Kidney epithelial cell (primary cell): Measurements from ENCODE around the gene PRIMA1. TPM values are rescaled to one million over a fixed set of nuclear protein-coding genes. Genes with fewer than 3 reads are reported as not detected.

Source experiments
- DNase-seq: peaks from one replicate; pipeline ENCODE4 v3.0.0-alpha.2; 2010; ENCODE audit warnings: low read depth
- H3K27me3 ChIP-seq: 2 replicates; pipeline ENCODE4 v1.6.0; 2011; ENCODE audit warnings: low read length; ENCODE audit not compliant: control insufficient read depth, insufficient read depth
- H3K36me3 ChIP-seq: 2 replicates; pipeline ENCODE4 v1.5.1; 2011; ENCODE audit warnings: low read length; ENCODE audit not compliant: control insufficient read depth, insufficient read depth
- H3K4me3 ChIP-seq: 2 replicates; pipeline ENCODE4 v1.5.1; 2011; ENCODE audit warnings: low read depth, mild to moderate bottlenecking, control low read depth, low read length
- total RNA-seq: library from RNA; depleted of rRNA; stranded (reverse); fragments of >200 nt; gene quantifications from 2 replicates; pipeline ENCODE4 v1.2.3, GENCODE V29; 2015
- TF ChIP-seq, protein P1 (sequence below): IDR thresholded peaks from 2 replicates; pipeline ENCODE4 v1.5.1; 2011; ENCODE audit warnings: mild to moderate bottlenecking, moderate library complexity, low read length, control low read depth, inconsistent platforms; ENCODE audit not compliant: insufficient read depth, poor library complexity, severe bottlenecking

Gene PRIMA1
- total RNA-seq, 1 donor from 2014 or later = not detected

- H3K27me3 ChIP-seq = peaks cover 2% of the 10 kb centered on the region
- no peak overlapping the region for H3K4me3 ChIP-seq
- DNase-seq = no peak
- TF ChIP-seq, protein P1, sequence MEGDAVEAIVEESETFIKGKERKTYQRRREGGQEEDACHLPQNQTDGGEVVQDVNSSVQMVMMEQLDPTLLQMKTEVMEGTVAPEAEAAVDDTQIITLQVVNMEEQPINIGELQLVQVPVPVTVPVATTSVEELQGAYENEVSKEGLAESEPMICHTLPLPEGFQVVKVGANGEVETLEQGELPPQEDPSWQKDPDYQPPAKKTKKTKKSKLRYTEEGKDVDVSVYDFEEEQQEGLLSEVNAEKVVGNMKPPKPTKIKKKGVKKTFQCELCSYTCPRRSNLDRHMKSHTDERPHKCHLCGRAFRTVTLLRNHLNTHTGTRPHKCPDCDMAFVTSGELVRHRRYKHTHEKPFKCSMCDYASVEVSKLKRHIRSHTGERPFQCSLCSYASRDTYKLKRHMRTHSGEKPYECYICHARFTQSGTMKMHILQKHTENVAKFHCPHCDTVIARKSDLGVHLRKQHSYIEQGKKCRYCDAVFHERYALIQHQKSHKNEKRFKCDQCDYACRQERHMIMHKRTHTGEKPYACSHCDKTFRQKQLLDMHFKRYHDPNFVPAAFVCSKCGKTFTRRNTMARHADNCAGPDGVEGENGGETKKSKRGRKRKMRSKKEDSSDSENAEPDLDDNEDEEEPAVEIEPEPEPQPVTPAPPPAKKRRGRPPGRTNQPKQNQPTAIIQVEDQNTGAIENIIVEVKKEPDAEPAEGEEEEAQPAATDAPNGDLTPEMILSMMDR = no peak
- no peaks in the 10 kb centered on the region for H3K36me3 ChIP-seq
Measured at GRCh38 chr14:93737634-93738033, 50.7 kb downstream of the PRIMA1 start.

DNA sequence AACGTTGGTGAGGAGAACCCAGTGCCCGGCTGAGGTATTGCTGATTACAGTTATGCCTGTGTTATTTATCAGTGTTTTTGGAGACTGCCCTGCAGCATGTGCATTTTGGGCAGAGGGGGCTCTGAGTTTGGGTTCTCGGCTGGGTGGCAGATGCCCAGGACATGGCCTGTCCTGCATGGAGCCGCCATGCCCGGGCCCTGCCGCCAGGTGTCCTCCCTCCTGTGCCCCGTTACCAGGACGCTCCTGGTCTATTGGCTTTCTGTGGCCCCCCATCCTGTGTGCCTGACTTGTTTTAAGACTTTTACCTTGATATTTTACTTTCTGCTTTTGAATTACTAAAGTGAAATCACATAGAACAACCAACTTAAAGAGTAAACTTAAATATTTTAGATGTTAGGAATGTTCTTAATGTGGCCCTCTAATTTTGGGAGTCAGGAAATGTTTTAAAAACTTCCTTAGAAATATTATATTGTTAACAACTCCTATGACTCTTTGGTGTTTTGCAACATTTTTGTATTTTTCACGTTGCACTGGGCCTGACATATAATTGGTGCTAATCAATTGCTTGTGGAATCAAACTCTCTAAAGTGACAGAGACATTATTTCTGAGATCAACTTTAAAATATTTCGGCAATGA lies 51.8 kb downstream of the PRIMA1 start:
- no peak for DNase-seq
- Histone ChIP-seq H3K4me3 (no peak overlapping the region), H3K36me3 (no peaks in the 10 kb centered on the region), H3K27me3 (peaks cover 2% of the 10 kb centered on the region)
- TF ChIP-seq, protein P1 = no peak

DNA sequence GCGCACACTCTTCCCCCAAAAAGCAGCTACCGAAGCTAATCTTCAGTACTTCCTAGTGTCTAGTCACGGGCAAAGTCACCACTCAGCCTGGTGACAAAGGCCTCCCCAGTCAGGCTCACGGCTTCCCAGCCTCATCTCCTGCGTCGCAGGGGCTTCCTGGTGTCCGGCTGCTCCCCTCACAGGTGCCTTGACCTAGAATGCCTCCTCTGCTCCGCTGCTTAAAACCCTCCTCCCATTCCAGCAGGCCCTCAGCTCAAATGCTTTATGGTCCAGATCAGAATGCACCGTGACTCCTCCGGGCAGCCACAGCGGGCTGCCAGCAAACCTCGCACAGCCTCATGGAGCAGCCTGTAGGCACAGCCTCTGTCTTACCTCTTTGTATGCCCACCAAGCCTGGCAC lies 53.1 kb downstream of the PRIMA1 start:
- TF ChIP-seq, protein P1 = no peak
- DNase-seq = no peak

GRCh38 chr14:93734086-93734822 lies 54.0 kb downstream of the PRIMA1 start:
- H3K36me3 ChIP-seq = no peaks in the 10 kb centered on the region
- H3K27me3 ChIP-seq = no peaks in the 10 kb centered on the region
- no peak overlapping the region for H3K4me3 ChIP-seq
- TF ChIP-seq, protein P1 = no peak
- DNase-seq = no peak

More for the DNA sequence above, 53.1 kb downstream of the PRIMA1 start:
- Histone ChIP-seq H3K4me3 (no peak overlapping the region), H3K36me3 (no peaks in the 10 kb centered on the region), H3K27me3 (no peaks in the 10 kb centered on the region)

DNA sequence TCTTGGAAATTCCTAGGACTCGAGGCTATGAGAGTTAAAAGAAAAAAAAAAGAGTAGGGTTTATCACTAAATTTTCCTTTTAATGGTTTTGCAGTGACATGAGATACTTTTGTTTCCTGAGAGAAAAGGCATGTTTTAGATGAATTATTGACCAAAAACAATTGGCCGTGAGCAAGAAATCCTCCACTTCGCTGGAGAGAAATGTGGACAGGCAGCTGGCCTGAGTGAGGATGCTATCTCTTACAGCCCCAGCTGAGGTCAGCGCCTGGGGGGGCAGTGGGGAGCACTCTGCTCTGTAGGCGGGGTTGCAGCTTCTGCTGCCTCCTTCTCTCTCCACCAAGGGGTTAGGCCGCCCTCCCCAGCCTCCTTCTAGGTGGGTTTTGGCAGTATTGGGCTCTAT lies 54.7 kb downstream of the PRIMA1 start:
- H3K27me3 ChIP-seq = no peaks in the 10 kb centered on the region
- H3K36me3 ChIP-seq = no peaks in the 10 kb centered on the region
- DNase-seq = no peak
- TF ChIP-seq, protein P1 = no peak
- no peak overlapping the region for H3K4me3 ChIP-seq
